Measurements from ENCODE around the gene WNT8A.

Gene WNT8A

DNA sequence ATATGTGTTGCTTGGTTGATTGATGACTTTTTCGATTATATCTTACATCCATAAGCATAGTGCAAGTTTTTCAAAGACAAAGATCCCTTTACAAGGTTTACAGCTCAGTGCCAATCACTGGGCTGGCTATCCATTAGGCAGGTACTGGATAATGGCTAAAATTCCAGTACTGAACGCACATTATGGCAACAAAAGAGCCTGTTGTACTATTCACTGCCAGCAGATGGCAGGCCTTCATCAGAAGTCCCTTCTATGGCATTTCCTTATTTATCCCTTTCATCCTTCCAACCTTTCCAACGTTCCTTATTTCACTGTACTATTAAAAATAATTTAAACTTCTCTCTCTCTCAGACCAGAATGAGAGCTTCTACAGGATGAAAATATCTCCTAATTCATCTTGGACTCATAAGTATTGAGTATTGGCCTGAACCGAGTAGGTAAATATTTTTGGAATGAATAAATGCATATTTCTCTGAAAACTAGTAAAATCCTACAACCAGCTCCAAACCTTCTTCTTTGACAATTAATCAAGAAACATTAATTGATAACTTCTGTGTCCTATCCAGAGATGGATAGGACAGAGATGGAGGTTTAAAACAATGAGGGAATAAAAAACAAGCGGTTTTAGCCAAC lies 6.7 kb upstream of the WNT8A start:
- no peak overlapping the region for H3K27ac ChIP-seq
- TF ChIP-seq, protein P1, sequence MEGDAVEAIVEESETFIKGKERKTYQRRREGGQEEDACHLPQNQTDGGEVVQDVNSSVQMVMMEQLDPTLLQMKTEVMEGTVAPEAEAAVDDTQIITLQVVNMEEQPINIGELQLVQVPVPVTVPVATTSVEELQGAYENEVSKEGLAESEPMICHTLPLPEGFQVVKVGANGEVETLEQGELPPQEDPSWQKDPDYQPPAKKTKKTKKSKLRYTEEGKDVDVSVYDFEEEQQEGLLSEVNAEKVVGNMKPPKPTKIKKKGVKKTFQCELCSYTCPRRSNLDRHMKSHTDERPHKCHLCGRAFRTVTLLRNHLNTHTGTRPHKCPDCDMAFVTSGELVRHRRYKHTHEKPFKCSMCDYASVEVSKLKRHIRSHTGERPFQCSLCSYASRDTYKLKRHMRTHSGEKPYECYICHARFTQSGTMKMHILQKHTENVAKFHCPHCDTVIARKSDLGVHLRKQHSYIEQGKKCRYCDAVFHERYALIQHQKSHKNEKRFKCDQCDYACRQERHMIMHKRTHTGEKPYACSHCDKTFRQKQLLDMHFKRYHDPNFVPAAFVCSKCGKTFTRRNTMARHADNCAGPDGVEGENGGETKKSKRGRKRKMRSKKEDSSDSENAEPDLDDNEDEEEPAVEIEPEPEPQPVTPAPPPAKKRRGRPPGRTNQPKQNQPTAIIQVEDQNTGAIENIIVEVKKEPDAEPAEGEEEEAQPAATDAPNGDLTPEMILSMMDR (conservative IDR thresholded peaks at IDR 0.05): peak; percentile 98

GRCh38 chr5:138078006-138078643 lies 5.7 kb upstream of the WNT8A start:
- TF ChIP-seq, protein P1 (conservative IDR thresholded peaks at IDR 0.05): no peak
- no peak overlapping the region for H3K27ac ChIP-seq

GRCh38 chr5:138082033-138082432 lies 1.8 kb upstream of the WNT8A start:
- no peak overlapping the region for H3K27ac ChIP-seq
- TF ChIP-seq, protein P1 (conservative IDR thresholded peaks at IDR 0.05): peak; percentile 13; the same call in 1 of the 2 replicates

DNA sequence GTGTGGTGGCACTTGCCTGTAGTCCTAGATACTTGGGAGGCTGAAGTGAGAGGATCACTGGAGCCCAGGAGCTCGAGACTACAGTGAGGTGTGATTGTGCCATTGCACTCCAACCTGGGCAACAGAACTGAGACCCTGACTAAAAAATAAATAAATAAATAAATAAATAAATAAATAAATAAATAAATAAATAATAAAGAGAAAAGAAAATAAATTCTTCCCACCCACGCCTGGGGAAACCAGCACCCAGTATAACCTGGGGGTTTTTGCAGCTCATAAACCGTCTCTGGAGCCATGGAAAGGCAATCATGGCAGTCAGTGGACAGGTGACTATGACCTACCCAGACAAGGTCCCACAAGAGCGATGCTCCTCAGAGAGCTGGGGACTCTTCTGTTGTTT lies 7.9 kb downstream of the WNT8A start:
- TF ChIP-seq, protein P1 (conservative IDR thresholded peaks at IDR 0.05): no peak

DNA sequence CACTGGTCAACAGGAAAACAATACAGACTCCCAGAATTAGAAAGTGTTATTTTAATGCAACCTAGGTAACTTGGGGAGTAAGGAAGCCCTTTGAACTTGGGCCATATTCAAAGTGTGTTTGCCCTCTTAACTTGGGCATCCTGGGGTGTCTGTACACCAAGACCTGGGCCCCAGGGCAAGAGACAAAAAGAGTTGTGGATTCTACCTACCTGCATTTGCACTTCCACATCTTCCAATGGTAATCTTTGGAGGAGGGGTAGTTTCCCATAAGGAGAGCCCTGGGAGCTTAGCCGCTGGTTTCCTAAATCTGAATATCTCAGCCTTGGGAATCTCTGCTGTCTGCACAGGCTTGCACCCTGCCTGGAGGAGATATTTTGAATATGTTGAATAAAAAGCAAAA lies 8.5 kb downstream of the WNT8A start:
- TF ChIP-seq, protein P1 (conservative IDR thresholded peaks at IDR 0.05): no peak
- no peak overlapping the region for H3K27ac ChIP-seq

More for the DNA sequence above, 7.9 kb downstream of the WNT8A start:
- H3K27ac ChIP-seq: no peak overlapping the region

GRCh38 chr5:138093036-138093435 lies 9.2 kb downstream of the WNT8A start:
- TF ChIP-seq, protein P1 (conservative IDR thresholded peaks at IDR 0.05): no peak

DNA sequence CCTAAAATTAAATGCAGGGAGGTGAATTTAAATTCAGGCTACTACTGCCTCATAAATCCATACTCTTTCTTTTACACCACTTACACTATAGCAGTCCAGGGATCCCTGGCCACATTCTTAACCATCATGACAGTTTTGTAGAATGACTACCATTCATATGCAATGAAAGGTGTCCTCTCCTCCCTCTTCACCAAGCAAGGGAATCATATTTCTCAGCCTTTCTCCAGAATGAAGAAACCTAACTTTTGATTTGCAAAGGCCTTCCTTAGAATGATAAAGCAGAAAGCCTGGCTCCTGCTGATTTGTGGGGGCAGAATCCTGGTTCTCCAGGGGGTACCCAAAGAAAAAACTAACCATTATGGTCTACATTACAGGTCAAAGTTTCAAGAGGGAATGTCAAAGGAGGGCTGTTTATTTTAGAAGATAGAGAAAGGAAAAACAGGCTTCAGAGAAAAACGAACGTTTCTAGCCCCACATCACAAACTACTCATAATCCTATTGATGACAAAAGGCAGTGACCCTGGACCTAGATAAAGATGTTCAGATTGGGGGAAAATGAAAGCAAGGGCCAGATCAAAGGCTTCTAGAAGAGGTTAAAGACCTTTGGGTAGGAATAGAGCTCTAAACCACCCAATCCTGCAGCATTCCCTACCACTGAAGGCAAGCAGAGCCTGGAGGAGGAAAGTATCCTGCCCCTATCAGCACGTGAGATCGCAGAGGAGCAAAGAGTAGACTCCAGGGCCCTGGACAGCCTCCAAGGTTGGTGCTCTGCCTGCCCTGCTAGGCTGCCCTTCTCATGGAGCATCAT lies 11.5 kb downstream of the WNT8A start:
- no peak overlapping the region for H3K27ac ChIP-seq
- TF ChIP-seq, protein P1 (conservative IDR thresholded peaks at IDR 0.05): no peak

More at GRCh38 chr5:138093036-138093435, 9.2 kb downstream of the WNT8A start:
- H3K27ac ChIP-seq: no peak overlapping the region
